Endometrium (tissue), 2 donors: ENCODE results near the gene CIB2.

Experiments used
- FAIRE-seq: peaks from 2 replicates; lab custom pipeline; 2012; peaks lifted over from hg19 to GRCh38; lab: Jason Lieb, UNC
- donor health status: control.
- donor health status: control.

Gene CIB2

DNA sequence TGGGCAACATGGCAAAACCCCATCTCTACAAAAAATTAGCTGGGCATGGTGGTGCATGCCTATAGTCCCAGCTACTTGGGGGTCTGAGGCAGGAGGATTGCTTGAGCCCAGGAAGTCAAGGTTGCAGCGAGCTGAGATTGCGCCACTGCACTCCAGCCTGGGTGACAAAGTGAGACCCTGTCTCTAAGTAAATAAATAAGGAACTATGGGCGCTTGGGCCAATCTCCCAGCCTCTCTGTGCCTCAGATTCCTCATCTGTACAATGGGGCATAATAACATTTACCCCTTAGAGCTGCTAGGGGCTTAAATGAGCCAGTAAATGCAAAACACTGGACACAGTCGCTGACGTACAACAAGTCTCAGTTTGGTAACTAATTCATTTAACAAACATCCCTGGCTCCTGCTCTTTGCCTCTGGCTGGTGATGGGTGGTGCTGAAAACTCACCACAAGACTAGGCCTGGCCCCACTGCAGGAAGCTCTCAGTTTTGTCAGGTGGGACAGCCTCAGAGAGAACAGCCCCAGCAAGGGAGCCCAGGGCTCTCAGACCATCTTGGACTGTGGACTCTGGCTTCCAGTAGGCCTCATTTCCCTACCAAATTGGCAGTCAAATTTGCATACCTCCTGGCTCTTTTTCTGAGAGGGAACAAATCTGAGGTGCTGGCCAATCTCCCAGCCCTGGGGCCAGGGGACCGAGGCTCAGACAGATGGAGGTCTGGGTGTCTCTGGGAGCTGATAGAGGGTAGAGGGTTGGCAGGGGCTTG, 47.4 kb downstream of the CIB2 start:
- FAIRE-seq = no peak

DNA sequence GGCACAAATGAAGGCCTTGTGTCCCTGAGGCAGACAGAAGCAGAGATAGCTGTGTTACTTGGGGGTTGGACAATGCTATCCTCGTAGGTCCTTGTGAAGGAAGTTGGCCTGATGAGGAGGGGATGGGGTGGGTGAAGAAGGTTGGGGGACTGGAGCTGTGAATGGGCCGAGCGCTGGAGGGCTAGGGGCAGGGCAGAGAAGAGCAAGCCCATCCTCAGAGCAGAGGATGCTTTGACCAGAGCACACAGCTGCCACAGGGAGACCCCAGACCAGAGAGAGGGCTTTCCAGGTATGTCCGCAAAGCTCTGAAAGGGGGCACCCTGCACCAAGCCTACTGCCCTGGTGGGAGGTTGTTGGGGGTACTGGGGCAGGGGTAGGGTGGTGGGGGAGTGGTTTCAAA, 48.1 kb downstream of the CIB2 start:
- FAIRE-seq = no peak

DNA sequence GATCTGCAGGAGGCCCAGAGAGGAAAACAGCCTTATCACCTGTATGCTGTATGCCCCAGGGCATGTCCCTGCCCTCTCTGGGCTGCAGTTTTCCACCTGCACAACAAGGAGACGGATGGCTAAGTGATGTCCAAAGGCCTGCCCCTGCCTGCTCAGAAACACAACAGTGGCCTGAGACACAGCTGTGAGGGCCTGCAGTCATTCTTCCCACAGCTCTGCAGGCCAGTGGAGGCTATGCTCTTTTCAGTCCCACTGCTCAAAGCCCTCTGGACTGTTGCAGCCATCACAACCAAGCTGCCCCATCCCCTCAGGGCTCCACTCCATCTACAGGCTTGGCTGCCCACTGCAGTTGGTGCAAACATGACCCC, 48.5 kb downstream of the CIB2 start:
- FAIRE-seq = no peak

DNA sequence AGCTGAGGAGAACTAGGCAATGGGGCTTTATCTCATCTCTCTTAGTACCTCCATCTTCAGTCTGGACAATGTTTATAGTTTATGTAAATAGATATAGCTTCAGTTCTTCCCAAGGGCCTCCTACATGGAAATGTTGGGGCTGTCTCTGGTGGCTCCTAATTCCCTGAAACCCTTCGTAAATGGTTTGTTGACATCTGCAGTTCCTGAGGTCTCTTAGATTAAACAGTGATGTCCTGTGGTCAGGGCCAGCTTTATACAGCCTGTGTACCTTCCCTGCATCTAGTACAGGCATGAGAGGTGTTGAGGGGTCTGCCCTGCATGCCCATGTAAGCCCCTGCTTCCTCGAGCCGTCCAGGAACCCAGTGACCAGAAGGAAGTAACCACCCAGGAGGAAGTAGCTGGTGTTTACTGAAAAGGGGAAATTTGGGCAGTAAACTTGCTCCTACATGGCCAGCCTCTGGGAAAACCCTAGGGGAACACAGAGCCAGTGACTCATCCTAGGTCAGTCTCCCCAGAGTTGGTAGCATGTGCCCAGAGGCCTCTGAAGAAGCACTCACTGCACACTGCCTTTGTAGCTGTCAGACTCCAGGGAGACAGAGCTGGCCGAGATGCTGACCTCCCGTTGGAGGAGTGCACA, 49.0 kb downstream of the CIB2 start:
- FAIRE-seq = no peak

DNA sequence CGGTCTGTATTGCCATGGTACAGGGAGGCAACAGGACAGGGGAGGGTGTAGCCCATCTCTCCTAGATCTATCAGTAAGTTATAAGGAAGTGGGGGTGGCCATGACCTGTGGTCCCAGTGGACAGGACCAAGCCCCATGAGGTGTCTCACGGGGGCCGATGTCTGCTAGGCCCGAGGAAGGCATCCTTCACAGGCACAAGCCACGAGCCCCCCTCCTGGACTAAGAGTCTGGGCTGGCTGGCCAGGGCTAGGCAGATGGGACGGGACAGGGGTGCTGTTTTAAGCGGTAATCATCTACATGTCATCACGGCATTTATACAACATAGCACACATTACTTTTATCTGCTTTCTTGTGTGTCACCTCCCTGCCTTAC, 51.2 kb downstream of the CIB2 start:
- FAIRE-seq = no peak

DNA sequence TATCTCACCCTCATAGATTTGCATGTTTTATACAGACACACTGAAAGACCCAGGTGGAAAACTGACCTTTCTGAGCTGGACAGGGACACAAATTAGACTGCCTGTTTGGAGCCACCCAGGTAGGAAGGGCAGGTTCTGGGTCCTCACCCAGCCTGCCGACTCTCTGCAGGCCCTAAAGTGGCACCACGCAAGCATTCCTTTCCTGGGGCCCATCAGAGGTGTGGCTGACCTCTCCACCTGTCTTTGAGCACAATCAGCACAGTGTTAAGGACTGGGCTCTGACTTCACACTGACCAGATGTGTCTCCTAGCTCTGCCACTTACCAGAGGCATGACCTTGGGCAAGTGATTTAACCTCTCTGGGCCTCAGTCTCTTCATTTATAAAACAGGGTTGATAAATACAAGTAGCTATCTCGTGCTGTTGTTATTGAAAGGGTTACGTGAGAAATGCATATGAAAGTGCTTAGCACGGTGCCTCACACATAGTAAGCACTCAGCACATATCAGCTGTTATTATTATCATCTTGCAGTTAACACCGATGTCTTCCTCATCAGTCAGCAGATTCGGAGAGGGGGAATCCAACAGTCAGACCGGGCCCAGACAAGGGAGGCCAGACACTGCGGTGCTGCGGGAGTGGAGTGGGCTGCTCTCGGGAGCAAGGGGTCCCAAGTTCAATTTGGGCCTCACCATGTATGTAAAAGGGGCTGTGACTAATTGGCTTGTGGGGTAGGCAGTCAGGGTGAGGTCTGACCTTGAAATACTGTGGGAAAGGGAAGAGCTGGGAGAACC, 51.8 kb downstream of the CIB2 start:
- FAIRE-seq = no peak

DNA sequence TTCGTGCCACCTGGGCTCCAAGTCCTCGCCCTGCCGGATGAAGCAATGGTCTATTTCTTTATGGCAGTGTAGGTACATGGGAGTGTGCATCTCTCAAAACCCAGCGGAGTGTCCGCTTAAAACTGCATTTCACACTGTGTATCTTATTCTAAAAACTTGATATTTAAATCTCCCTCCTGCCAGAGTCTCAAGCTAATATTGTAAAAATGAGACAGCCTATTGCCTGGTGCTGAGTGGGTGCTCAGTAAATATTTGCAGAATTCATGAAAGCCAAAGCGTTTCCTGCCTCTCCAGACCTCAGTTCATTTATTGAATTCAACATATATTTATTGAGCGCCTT, 53.4 kb downstream of the CIB2 start:
- FAIRE-seq = no peak

DNA sequence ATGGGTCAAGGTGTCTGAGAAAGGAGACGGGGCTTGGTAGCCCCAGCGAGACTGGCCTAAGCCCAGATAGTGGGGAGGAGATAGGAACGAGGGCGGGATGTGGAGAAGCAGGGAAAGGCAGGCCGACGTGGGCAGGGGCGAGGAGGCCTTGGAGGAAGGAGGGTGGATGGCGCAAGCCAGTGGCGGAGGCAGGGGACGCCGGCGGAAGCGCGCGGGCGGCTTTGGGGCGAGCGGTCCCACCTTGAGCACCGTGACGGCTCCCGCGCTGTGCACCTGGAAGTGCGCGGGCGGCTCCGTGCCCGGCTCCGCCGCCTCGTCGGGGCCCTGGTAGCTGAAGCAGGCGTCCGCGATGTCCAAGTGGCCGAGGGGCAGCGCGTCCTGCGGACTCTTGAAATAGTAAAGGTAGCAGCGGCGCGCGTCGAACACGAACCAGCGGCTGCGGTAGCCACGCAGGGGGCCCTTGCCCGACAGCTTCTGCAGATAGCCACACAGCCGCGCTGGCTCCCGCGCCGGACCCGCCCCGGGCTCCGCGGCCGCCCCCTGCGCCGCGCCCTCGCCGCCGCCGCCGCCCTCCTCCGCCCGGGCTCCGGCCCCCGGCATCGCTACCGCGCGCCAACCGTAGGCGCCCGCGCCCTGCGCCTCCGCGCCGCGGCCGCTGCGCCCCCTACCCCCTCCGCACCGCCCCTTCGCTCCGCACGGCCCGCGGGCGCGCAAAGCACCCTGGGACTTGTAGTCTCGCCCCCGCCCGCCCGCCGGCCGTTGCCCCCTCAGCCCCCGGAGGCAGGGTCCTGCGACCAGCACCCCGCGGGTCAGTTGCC, 54.0 kb downstream of the CIB2 start, which contains the start of gene TBC1D2B:
TSS of gene TBC1D2B (minus strand) at position 659 of the 818 bp plus-strand sequence. CDS start at position 600, 59 bp downstream.
- no peak for FAIRE-seq

DNA sequence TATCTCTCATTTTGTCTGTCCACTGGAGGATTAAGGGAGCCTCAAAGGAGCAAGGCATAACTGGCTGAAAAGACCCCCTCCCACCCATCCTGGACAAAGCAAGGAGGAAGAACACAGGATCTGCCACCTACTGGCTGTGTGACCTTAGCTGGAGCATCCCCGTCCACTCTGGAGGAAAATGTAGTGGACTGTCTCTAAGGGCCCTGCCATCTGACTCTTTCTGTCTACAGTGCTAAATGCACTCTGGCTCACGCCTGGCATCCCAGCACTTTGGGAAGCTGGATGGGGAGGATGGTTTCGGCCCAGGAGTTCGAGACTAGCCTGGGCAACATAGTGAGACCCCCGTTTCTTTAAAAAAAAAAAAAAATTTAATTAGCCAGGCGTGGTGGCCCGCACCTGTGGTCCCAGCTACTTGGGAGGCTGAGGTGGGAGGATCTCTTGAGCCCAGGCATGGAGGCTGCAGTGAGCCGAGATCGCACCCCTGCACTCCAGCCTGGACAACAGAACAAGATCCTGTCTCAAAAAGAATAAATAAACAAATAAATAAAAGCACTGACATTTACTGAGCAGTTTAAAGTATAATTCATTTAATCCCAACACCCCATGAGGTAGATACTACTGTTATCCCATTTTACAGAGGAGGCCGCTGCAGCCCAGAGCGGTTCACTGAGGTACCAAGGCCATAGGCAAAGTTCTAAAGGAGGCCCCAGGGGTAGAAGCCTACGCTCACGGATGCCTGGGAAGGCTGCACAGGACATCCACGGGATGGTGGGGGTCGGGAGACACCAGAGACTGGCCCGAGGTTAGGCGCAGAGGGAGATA, 54.8 kb downstream of the CIB2 start:
- no peak for FAIRE-seq

DNA sequence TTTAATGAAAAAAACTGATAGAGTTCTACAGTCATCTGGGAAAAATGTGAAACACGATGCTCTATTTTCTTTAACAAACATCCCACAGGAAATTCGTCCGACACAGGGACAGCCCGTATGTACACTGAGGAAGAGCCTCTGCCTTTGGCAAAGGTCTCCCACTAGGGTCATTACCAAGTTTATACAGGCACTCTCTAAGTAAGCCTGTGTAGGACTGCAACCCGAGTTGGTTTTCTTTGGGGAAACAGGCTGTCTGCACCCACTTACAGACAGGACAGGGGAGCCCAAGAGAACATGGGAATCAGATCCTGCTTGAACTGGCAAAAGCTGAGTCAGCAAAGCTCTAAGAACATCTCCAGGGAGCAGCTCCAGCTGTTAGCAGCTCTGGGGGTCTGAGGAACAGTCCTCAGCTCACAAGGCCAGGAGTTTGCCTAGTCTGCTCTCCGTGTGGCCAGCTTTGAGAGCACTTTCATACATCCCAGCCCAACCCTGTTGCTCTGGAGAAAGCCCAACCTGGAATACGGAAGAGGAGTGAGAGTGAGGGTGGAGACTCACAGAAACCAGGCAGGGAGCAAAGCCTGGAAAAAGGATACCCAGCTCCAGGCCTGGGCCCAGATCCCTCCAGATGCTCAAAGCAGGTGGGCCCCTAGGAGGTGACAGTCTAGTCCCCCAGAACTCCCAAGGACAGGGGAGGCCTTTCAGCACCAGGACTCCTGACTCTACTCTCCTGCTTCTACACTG, 55.6 kb downstream of the CIB2 start:
- FAIRE-seq = no peak

DNA sequence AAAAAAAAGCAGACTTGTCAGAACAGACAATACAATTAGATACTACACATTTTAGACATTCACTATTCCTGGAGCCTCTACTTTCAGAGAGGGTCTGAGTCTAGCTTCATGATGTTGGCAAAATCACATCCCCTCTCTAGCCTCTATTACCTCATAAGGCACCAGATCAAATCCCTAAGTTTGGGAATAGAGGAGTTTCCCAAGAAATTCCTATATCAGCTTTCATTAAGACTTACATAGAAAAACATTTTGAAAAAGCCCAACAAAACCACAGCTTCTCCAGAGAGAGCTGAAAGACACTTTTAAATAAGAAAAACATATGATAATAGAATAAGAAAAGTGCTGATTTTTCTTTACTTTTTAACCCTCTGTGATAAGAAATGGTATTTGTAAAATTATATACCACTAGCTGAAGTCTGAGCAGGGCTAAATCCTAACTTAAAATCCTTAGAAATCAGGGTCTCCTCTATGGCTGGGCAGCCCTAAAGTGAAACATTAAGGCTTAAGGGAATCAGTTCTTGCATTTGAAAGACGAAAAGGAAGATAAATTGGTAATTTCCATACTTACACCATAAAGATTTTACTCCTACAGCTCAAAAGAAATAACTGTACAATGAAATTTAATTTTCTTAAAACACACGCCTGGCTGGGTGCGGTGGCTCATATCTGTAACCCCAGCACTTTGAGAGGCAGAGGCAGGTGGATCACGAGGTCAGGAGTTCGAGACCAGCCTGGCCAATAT, 58.0 kb downstream of the CIB2 start:
- no peak for FAIRE-seq

DNA sequence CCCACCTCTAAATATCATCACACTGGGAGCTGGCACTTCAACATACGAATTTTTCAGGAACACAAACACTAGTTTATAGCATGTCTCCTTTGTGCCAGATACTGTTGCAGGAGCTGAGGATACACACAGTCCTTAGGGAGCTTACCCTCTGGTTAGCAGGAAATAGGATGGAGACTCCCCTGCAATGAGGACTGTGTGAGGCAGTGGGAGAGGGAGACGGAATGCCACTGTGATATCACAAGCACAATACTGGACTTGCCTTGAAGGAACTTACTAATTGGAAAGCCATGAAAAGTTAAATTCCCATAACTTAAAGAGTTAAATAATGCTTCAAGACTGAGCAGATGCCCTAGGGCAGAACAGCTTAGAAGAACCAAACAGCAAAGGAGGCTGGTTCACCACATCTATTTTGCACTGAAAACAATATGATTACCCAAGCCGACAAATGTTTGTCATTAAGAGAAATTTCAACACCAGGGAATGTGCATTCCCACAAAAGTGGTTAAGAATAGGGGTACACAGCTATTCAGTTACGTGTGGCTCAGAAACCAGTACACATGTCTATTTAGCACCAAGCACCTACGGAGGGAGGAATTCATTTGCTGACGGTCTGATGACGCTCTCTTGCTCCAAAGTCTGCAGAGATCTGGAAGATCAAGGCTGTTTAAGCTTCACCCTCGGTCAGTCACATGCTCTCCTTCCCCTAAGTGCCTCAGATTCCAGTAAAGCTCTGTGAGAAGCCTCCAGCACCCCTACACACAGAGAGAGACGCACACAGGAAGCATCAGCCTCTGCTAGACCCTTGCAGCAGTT, 59.0 kb downstream of the CIB2 start:
- no peak for FAIRE-seq

DNA sequence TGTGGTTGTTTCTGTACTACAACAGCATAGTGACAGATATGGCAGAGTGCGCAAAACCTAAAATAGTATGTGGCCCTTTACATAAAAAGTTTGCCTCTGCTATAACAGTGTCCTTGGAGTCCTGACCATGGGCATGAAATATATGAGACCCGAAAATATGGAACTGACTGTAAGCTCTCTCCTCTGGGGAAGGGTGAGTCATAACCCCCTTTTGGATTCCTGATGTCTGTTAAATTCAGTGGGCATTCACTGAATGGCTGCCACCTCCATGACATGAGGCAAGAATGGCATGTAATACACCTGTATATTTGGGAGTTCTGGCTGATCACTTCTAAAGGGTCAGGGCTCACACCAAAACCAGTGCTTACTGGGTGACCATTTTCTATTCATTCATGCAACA, 59.9 kb downstream of the CIB2 start:
- no peak for FAIRE-seq

DNA sequence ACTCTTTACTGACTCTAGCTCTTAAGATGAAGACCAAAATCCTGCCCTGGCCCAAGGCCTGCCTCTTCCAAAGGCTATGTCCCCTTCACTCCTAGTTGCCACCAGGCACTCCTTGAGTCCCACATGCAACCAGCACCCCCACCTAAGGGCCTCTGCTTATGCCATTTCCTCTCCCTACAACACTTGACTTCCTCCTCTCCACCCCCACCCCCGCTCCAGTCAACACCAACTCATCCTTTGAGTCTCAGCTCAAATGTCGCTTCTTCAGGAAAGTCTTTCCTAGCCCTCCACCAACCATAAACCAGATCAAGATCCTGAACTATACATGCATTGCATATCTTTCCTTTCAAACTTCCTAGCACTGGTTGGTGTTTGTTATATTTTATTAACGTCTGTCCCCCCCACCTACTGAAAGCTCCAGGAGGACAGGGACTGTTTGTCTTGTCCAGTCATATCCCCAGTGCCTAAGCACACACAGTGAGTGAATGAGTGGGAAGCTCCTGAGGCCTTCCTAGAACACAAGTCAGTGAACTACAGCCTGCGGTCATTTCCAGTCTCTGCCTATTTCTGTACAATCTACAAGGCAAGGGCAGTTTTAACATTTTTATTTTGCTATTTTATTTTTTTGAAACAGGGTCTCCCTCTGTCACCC, 61.1 kb downstream of the CIB2 start:
- no peak for FAIRE-seq

DNA sequence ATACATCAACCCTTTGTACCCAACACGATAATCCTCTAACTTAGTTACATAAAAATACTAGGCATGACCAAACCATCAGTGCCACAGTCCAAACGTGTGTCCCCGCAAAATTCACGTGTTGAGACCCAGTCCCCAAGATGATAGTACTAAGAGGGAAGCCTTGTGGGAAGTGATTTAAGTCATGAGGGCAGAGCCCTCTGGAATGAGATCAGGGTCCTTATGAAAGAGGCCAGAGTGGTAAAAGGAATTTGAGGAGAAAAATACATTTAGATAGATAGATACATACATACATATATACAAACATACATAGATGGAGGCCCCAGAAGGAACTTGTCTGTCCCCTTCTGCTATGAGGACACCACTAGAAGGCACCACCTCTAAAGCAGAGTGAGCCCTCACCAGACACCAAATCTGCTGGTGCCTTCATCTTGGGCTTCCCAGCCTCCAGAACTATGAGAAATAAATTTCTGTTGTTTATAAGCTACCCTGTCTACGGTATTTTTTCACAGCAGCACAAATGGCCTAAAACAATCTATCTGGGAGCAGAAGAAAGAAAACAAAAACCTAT, 61.7 kb downstream of the CIB2 start:
- no peak for FAIRE-seq

DNA sequence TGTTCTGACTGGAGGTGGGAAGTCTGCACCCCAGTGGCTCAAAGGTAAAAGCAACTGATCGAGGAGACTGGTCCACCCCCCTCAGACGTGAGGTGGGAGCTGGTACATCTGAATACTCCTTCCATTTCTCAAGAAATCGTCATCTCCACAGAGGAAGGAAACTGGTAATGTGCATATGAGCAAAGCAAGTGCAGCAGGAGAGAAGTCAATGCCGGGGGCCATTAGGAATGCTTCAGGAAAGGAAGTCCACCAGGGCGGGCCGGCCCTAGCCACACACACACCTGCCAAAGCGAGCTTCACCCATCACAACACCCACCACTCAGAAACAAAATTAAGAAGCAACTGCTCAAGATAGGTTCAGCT, 62.2 kb downstream of the CIB2 start:
- FAIRE-seq = no peak

DNA sequence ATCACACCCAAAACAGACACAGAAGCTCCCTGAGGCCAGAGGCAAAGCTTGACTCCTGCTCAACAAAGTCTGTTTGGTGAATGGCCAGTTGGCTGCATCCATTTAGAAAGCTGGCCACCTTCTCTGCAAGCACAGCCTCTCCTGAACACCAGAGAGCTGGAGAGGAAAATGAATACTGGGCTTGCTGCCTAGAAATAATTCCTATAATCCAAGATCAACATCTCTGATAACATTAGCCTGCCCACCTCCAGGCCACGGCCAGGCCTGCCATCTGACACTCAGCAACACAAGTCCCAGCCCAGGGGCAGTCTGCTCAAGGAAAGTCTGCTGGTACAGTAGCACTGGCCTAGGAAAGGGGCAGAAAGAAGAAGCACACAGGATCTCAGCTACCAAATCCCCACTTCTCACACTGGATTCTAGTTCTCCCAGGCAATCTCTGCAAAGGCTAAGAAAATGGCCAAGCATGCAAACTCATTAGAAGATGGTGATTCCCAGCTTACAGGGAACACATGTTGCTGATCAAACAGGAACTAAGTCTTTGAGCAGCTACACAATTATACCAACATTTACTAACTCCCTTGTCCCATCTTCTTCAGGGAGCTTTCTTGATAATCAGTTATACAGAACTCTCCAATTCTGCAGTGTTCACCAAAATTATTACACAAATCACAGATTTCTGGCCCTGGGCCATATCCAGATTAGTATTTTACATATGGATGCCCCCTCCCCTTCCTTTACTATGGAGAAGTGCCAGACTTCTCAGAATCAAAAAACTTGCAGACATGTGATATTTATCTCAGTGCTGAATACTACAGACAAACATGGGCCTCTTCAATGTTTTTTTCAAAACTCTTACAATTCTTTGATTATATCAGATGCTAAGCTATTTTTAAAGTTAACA, 63.7 kb downstream of the CIB2 start:
- FAIRE-seq = no peak
